SK-N-SH (cell line): ENCODE measurements around the gene OR6T1. TPM values are rescaled to one million over a fixed set of nuclear protein-coding genes. Genes with fewer than 3 reads are reported as not detected.

Experiments
- CTCF ChIA-PET: fragments of 300-600, 350-600 bp; formaldehyde crosslinking; extraction: SDS; loops from one replicate; lab custom pipeline; 2021; lab: Yijun Ruan, JAX
- POLR2A ChIA-PET: fragments of 350-600 bp; sonication (Branson Sonifier 250); formaldehyde crosslinking; extraction: SDS; loops from one replicate; lab custom pipeline; 2020; ENCODE audit warnings: antibody characterized with exemption, inconsistent platforms; lab: Yijun Ruan, JAX
- DNase-seq: peaks from one replicate; pipeline ENCODE4 v3.0.0; 2012
- H2AFZ ChIP-seq: fragments of 200-600 bp; sonication (generic); 2 replicates; pipeline ENCODE4 v1.8.1; 2016; ENCODE audit warnings: antibody characterized with exemption, mild to moderate bottlenecking, low read depth
- H3F3A ChIP-seq: fragments of 200-600 bp; sonication (generic); replicated peaks from 2 replicates; pipeline ENCODE3; 2016; ENCODE audit warnings: antibody characterized with exemption, mild to moderate bottlenecking; ENCODE audit not compliant: insufficient read depth
- H3K27ac ChIP-seq, 2 experiments: fragments of 200-500 bp in 1 of 2; fragments of 200-600 bp in 1 of 2; sonication (Bioruptor generic) in 1 of 2; sonication (generic), shearing (Covaris generic) in 1 of 2; 2 replicates each; pipeline versions ENCODE4 v1.5.1 to v1.6.1; 2014 to 2016; ENCODE audit warnings: low read depth in 2 of 2, inconsistent platforms in 1 of 2, low read length in 1 of 2, mild to moderate bottlenecking in 1 of 2, mixed read lengths in 1 of 2
- H3K27me3 ChIP-seq: fragments of 200-600 bp; sonication (generic), shearing (Covaris generic); 2 replicates; pipeline ENCODE4 v1.6.1; 2016; ENCODE audit warnings: mixed run types; ENCODE audit not compliant: insufficient read depth
- H3K36me3 ChIP-seq, 2 experiments: fragments of 200-500 bp in 1 of 2; fragments of 200-600 bp in 1 of 2; sonication (Bioruptor generic) in 1 of 2; sonication (generic) in 1 of 2; replicated peaks in 1 of 2; 2 replicates each; pipeline versions ENCODE3 to v1.5.1; 2014 to 2016; ENCODE audit warnings: low read length in 1 of 2, mild to moderate bottlenecking in 1 of 2; ENCODE audit not compliant: insufficient read depth in 2 of 2, control insufficient read depth in 1 of 2
- H3K4me1 ChIP-seq, 2 experiments: fragments of 200-500 bp in 1 of 2; fragments of 200-600 bp in 1 of 2; sonication (Bioruptor generic) in 1 of 2; sonication (generic), shearing (Covaris generic) in 1 of 2; 2 replicates each; pipeline versions ENCODE4 v1.5.1 to v1.6.1; 2014 to 2016; ENCODE audit warnings: low read depth in 1 of 2, low read length in 1 of 2, mixed run types in 1 of 2; ENCODE audit not compliant: insufficient read depth in 2 of 2, control insufficient read depth in 1 of 2
- H3K4me2 ChIP-seq: fragments of 200-600 bp; sonication (generic), shearing (Covaris generic); 2 replicates; pipeline ENCODE4 v1.6.1; 2017; ENCODE audit warnings: mixed run types
- H3K4me3 ChIP-seq, 2 experiments: fragments of 200-500 bp in 1 of 2; fragments of 200-600 bp in 1 of 2; sonication (Bioruptor generic) in 1 of 2; sonication (generic), shearing (Covaris generic) in 1 of 2; 2 replicates each; pipeline versions ENCODE4 v1.5.1 to v1.8.1; 2014 to 2016; ENCODE audit warnings: low read depth in 2 of 2, inconsistent platforms in 1 of 2, low read length in 1 of 2, mild to moderate bottlenecking in 1 of 2, mixed read lengths in 1 of 2, moderate library complexity in 1 of 2
- H3K79me2 ChIP-seq: fragments of 200-600 bp; sonication (generic); 2 replicates; pipeline ENCODE4 v1.8.1; 2017; ENCODE audit warnings: mild to moderate bottlenecking; ENCODE audit not compliant: insufficient read depth
- H3K9ac ChIP-seq: fragments of 200-600 bp; sonication (generic); 2 replicates; pipeline ENCODE4 v1.6.1; 2017; ENCODE audit warnings: mixed run types
- H3K9me2 ChIP-seq: fragments of 200-600 bp; sonication (generic); 2 replicates; pipeline ENCODE4 v1.6.1; 2017; ENCODE audit warnings: mixed run types
- H3K9me3 ChIP-seq: fragments of 200-600 bp; sonication (generic); 2 replicates; pipeline ENCODE4 v1.6.1; 2017; ENCODE audit warnings: mixed run types, mild to moderate bottlenecking, moderate library complexity
- H4K20me1 ChIP-seq: fragments of 200-600 bp; sonication (generic); 2 replicates; pipeline ENCODE4 v1.6.1; 2017; ENCODE audit warnings: mild to moderate bottlenecking, mixed run types; ENCODE audit not compliant: insufficient read depth
- CHD2 ChIP-seq: fragments of 150-350 bp; IDR thresholded peaks from 2 replicates; pipeline ENCODE4 v1.6.1; 2018; ENCODE audit warnings: low read length; ENCODE audit not compliant: partially characterized antibody
- ELF1 ChIP-seq: IDR thresholded peaks from 2 replicates; pipeline ENCODE4 v1.4.0; 2012
- EZH2phosphoT487 ChIP-seq: fragments of 200-600 bp; sonication (generic); IDR thresholded peaks from 2 replicates; pipeline ENCODE4 v1.6.1; 2017; ENCODE audit warnings: low read depth, mixed run types, mild to moderate bottlenecking, antibody characterized with exemption, moderate library complexity, borderline replicate concordance
- FOSL2 ChIP-seq: IDR thresholded peaks from 2 replicates; pipeline ENCODE4 v1.4.0; 2012; ENCODE audit warnings: low read depth, mild to moderate bottlenecking, moderate library complexity, borderline replicate concordance
- FOXJ3 ChIP-seq: sonication (generic); formaldehyde crosslinking; IDR thresholded peaks from 2 replicates; pipeline ENCODE4 v1.5.1; 2020; ENCODE audit warnings: mild to moderate bottlenecking, missing genetic modification reagents
- IRF3 ChIP-seq: fragments of 150-350 bp; IDR thresholded peaks from 2 replicates; pipeline ENCODE4 v1.6.1; 2016; ENCODE audit warnings: mild to moderate bottlenecking, low read depth, low read length
- MAX ChIP-seq: IDR thresholded peaks from 2 replicates; pipeline ENCODE4 v1.4.0; 2012; ENCODE audit warnings: low read depth
- MEF2A ChIP-seq: IDR thresholded peaks from 2 replicates; pipeline ENCODE4 v1.4.0; 2012; ENCODE audit warnings: low read depth, borderline replicate concordance
- MXI1 ChIP-seq: IDR thresholded peaks from 2 replicates; pipeline ENCODE4 v1.6.1; 2012; ENCODE audit warnings: mild to moderate bottlenecking, low read depth, low read length, improper control_type of control experiment
- NFIC ChIP-seq: IDR thresholded peaks from 2 replicates; pipeline ENCODE4 v1.4.0; 2012; ENCODE audit warnings: borderline replicate concordance
- NRF1 ChIP-seq: IDR thresholded peaks from 2 replicates; pipeline ENCODE4 v1.6.1; 2012; ENCODE audit warnings: low read depth, mild to moderate bottlenecking, low read length
- POLR2AphosphoS5 ChIP-seq: IDR thresholded peaks from 2 replicates; pipeline ENCODE4 v1.6.1; 2012; ENCODE audit warnings: low read depth, low read length
- RAD21 ChIP-seq: IDR thresholded peaks from 2 replicates; pipeline ENCODE4 v1.6.1; 2012; ENCODE audit warnings: mild to moderate bottlenecking, low read length
- RCOR1 ChIP-seq: fragments of 150-350 bp; IDR thresholded peaks from 2 replicates; pipeline ENCODE4 v1.6.1; 2017; ENCODE audit warnings: antibody characterized with exemption, low read length
- RFX5 ChIP-seq: IDR thresholded peaks from 2 replicates; pipeline ENCODE4 v1.6.1; 2012; ENCODE audit warnings: mild to moderate bottlenecking, improper control_type of control experiment, low read length
- SIN3A ChIP-seq: IDR thresholded peaks from 2 replicates; pipeline ENCODE4 v1.6.1; 2012; ENCODE audit warnings: low read depth, mild to moderate bottlenecking, low read length, moderate library complexity, borderline replicate concordance
- TCF12 ChIP-seq: IDR thresholded peaks from 2 replicates; pipeline ENCODE4 v1.4.0; 2012
- TEAD4 ChIP-seq: IDR thresholded peaks from 2 replicates; pipeline ENCODE4 v1.4.0; 2012; ENCODE audit warnings: mild to moderate bottlenecking, borderline replicate concordance; ENCODE audit not compliant: insufficient read depth
- WGBS: methylation state at CpG from one replicate; pipeline ENCODE4 v1.1.6; 2017; ENCODE audit warnings: low lambda C conversion rate; 5-methylcytosine and 5-hydroxymethylcytosine counted together
- polyA plus RNA-seq, 3 experiments: library from polyadenylated mRNA; depleted of rRNA; stranded (reverse); fragments of >200 nt; gene quantifications; 2 replicates each; pipeline ENCODE4 v1.2.3, GENCODE V29; 2012
- TF ChIP-seq, protein P1 (sequence below): IDR thresholded peaks from 2 replicates; pipeline ENCODE4 v1.6.1; 2012; ENCODE audit warnings: mild to moderate bottlenecking, low read depth, low read length, moderate library complexity
- TF ChIP-seq, protein P2 (sequence below): IDR thresholded peaks from 2 replicates; pipeline ENCODE4 v1.4.0; 2012; ENCODE audit warnings: low read depth, borderline replicate concordance
- TF ChIP-seq, protein P3 (sequence below): IDR thresholded peaks from 2 replicates; pipeline ENCODE4; 2012
- TF ChIP-seq, protein P4 (sequence below): fragments of 200-600 bp; sonication (generic); IDR thresholded peaks from 2 replicates; pipeline ENCODE4 v1.6.1; 2017; ENCODE audit warnings: antibody characterized with exemption, mild to moderate bottlenecking, moderate library complexity

OR6T1 gene
- polyA plus RNA-seq, 1 of the 3 experiments (the other 2 are of a cell fraction), result not detected

GRCh38 chr11:123924027-123924426 lies 19.6 kb downstream of the OR6T1 start (continued):
- TF ChIP-seq, protein P1, sequence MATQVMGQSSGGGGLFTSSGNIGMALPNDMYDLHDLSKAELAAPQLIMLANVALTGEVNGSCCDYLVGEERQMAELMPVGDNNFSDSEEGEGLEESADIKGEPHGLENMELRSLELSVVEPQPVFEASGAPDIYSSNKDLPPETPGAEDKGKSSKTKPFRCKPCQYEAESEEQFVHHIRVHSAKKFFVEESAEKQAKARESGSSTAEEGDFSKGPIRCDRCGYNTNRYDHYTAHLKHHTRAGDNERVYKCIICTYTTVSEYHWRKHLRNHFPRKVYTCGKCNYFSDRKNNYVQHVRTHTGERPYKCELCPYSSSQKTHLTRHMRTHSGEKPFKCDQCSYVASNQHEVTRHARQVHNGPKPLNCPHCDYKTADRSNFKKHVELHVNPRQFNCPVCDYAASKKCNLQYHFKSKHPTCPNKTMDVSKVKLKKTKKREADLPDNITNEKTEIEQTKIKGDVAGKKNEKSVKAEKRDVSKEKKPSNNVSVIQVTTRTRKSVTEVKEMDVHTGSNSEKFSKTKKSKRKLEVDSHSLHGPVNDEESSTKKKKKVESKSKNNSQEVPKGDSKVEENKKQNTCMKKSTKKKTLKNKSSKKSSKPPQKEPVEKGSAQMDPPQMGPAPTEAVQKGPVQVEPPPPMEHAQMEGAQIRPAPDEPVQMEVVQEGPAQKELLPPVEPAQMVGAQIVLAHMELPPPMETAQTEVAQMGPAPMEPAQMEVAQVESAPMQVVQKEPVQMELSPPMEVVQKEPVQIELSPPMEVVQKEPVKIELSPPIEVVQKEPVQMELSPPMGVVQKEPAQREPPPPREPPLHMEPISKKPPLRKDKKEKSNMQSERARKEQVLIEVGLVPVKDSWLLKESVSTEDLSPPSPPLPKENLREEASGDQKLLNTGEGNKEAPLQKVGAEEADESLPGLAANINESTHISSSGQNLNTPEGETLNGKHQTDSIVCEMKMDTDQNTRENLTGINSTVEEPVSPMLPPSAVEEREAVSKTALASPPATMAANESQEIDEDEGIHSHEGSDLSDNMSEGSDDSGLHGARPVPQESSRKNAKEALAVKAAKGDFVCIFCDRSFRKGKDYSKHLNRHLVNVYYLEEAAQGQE, result no peak
- TF ChIP-seq IRF3 (no peak), MEF2A (no peak), NRF1 (no peak), POLR2AphosphoS5 (no peak), EZH2phosphoT487 (no peak)
- TF ChIP-seq, all 33 proteins: peak for 0

GRCh38 chr11:123920943-123921342 lies 22.7 kb downstream of the OR6T1 start:
- H3F3A ChIP-seq, result no peaks in the 10 kb centered on the region
- no peak overlapping the region for H3K4me3 ChIP-seq
- H2AFZ ChIP-seq, result no peak overlapping the region
- H3K9me2 ChIP-seq, result no peaks in the 10 kb centered on the region
- H4K20me1 ChIP-seq, result no peaks in the 10 kb centered on the region
- TF ChIP-seq MEF2A, result no peak
- TF ChIP-seq, protein P2, sequence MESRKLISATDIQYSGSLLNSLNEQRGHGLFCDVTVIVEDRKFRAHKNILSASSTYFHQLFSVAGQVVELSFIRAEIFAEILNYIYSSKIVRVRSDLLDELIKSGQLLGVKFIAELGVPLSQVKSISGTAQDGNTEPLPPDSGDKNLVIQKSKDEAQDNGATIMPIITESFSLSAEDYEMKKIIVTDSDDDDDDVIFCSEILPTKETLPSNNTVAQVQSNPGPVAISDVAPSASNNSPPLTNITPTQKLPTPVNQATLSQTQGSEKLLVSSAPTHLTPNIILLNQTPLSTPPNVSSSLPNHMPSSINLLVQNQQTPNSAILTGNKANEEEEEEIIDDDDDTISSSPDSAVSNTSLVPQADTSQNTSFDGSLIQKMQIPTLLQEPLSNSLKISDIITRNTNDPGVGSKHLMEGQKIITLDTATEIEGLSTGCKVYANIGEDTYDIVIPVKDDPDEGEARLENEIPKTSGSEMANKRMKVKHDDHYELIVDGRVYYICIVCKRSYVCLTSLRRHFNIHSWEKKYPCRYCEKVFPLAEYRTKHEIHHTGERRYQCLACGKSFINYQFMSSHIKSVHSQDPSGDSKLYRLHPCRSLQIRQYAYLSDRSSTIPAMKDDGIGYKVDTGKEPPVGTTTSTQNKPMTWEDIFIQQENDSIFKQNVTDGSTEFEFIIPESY, result no peak
- no peak for TF ChIP-seq TCF12
- no peak for TF ChIP-seq FOXJ3 (CRISPR knock-in tag)
- no peak for TF ChIP-seq CHD2
- no peak for TF ChIP-seq POLR2AphosphoS5
- no peak for TF ChIP-seq RCOR1
- TF ChIP-seq MXI1, result no peak
- TF ChIP-seq, protein P3, sequence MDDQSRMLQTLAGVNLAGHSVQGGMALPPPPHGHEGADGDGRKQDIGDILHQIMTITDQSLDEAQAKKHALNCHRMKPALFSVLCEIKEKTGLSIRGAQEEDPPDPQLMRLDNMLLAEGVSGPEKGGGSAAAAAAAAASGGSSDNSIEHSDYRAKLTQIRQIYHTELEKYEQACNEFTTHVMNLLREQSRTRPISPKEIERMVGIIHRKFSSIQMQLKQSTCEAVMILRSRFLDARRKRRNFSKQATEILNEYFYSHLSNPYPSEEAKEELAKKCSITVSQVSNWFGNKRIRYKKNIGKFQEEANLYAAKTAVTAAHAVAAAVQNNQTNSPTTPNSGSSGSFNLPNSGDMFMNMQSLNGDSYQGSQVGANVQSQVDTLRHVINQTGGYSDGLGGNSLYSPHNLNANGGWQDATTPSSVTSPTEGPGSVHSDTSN, result no peak
- no peak for TF ChIP-seq RFX5
- no peak for TF ChIP-seq TEAD4
- no peak for TF ChIP-seq SIN3A
- TF ChIP-seq FOSL2, result no peak
- TF ChIP-seq RAD21, result no peak
- TF ChIP-seq NFIC, result no peak
- TF ChIP-seq MAX, result no peak
- TF ChIP-seq, protein P4, sequence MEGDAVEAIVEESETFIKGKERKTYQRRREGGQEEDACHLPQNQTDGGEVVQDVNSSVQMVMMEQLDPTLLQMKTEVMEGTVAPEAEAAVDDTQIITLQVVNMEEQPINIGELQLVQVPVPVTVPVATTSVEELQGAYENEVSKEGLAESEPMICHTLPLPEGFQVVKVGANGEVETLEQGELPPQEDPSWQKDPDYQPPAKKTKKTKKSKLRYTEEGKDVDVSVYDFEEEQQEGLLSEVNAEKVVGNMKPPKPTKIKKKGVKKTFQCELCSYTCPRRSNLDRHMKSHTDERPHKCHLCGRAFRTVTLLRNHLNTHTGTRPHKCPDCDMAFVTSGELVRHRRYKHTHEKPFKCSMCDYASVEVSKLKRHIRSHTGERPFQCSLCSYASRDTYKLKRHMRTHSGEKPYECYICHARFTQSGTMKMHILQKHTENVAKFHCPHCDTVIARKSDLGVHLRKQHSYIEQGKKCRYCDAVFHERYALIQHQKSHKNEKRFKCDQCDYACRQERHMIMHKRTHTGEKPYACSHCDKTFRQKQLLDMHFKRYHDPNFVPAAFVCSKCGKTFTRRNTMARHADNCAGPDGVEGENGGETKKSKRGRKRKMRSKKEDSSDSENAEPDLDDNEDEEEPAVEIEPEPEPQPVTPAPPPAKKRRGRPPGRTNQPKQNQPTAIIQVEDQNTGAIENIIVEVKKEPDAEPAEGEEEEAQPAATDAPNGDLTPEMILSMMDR, result no peak
- TF ChIP-seq ELF1, result no peak
- H3K9ac ChIP-seq, result no peak overlapping the region
- H3K79me2 ChIP-seq, result no peaks in the 10 kb centered on the region
- H3K4me1 ChIP-seq, result no peaks in the 10 kb centered on the region
- H3K27ac ChIP-seq, result no peak overlapping the region
- H3K9me3 ChIP-seq, result no peaks in the 10 kb centered on the region
- POLR2A ChIA-PET, result no interaction called here
- no peaks in the 10 kb centered on the region for H3K27me3 ChIP-seq
- CTCF ChIA-PET, result no interaction called here
- 40% methylated on average over 3 of the region's 3 CpGs for WGBS
- no peak overlapping the region for H3K4me2 ChIP-seq
- DNase-seq, result no peak
- no peaks in the 10 kb centered on the region for H3K36me3 ChIP-seq
